Ovary (tissue), 9 donors: ENCODE results near the gene VWA7. TPM values are rescaled to one million over a fixed set of nuclear protein-coding genes. Genes with fewer than 3 reads are reported as not detected.

Source experiments
- DNase-seq, 5 donors: peaks; one replicate each; pipeline ENCODE4 v3.0.0-alpha.2; 2019 to 2020
- H3K27ac ChIP-seq, 2 donors: fragments of 200-600 bp; one replicate each; pipeline versions ENCODE4 v1.5.1 to v1.8.0; 2019 to 2022
- H3K27me3 ChIP-seq: fragments of 200-600 bp; one replicate; pipeline ENCODE4 v1.8.0; 2022
- H3K36me3 ChIP-seq: fragments of 200-600 bp; sonication (generic); one replicate; pipeline ENCODE4 v1.5.1; 2019
- H3K4me1 ChIP-seq: one replicate; pipeline ENCODE4 v1.8.1; 2013; ENCODE audit warnings: mild to moderate bottlenecking, moderate library complexity; ENCODE audit not compliant: insufficient read depth
- H3K4me3 ChIP-seq: fragments of 200-600 bp; sonication (generic); one replicate; pipeline ENCODE4 v1.5.1; 2017
- H3K9me3 ChIP-seq, 2 donors: fragments of 200-600 bp in 1 of 2; sonication (generic) in 1 of 2; one replicate each; pipeline versions ENCODE4 v1.5.1 to v1.8.1; 2013 to 2019; ENCODE audit warnings: mild to moderate bottlenecking in 1 of 2, moderate library complexity in 1 of 2
- EP300 ChIP-seq: sonication (generic); formaldehyde crosslinking; IDR thresholded peaks from one replicate; pipeline ENCODE4 v1.6.1; 2017; ENCODE audit warnings: antibody characterized with exemption
- POLR2A ChIP-seq: fragments of 450-650 bp; IDR thresholded peaks from one replicate; pipeline ENCODE4 v1.6.1; 2017; ENCODE audit warnings: antibody characterized with exemption, mild to moderate bottlenecking, moderate library complexity
- WGBS, 3 donors: extraction: QIAGEN DNeasy Blood & Tissue Kit in 1 of 3; methylation state at CpG; one replicate each; pipeline versions ENCODE4 v1.1.5 to v1.1.7; 2013 to 2017; 5-methylcytosine and 5-hydroxymethylcytosine counted together
- intact Hi-C, 4 donors: fragments of 100-400 bp; cut with DNase I; formaldehyde crosslinking; loops; one replicate each; pipeline versions ENCODE4 v1.11.0 to v1.15.1; 2022 to 2023
- polyA plus RNA-seq, 2 donors: library from polyadenylated mRNA; stranded (reverse); fragments of 200-250 nt in 1 of 2; fragments of 350-450 nt in 1 of 2; fragmentation: Illumina TruSeq in 1 of 2; extraction: RNeasy Lipid Tissue Mini Kit (QIAGEN cat#74804) in 1 of 2; gene quantifications; one replicate each; pipeline ENCODE4 v1.2.3, GENCODE V29; 2013 to 2014
- total RNA-seq, 7 donors: library from RNA; depleted of rRNA in 2 of 7; stranded (reverse); fragments of >200 nt in 2 of 7; fragmentation: NEBNext Ultra II Directional in 3 of 7; extraction: Animal tissue kit (Norgen Biotek cat#: 25700) in 3 of 7; gene quantifications; one replicate each; pipeline versions ENCODE4 v1.1.0 to v1.2.4, GENCODE V29; 2016 to 2023
- TF ChIP-seq, protein P1 (sequence below), 3 donors: fragments of 450-650 bp in 2 of 3; fragments of 200-600 bp in 1 of 3; IDR thresholded peaks; one replicate each; pipeline versions ENCODE4 v1.5.1 to v1.8.0; 2016 to 2022; ENCODE audit warnings: antibody characterized with exemption in 3 of 3, mild to moderate bottlenecking in 1 of 3
- donor health status: DM: no; HTN: no; CAD: no; lungs with moderate emphysema.
- donor health status: DM: no; HTN: no; CAD: no.
- donor health status: Bipolar disorder and iron deficiency.
- donor health status: DM: yes; HTN: yes; CAD: no.
- donor health status: DM: no; HTN: no; CAD: no.
- donor health status: DM: yes; HTN: yes; CAD: no.

VWA7 gene
- total and polyA plus RNA-seq, 9 donors: 0.18 to 25.2 (median 1.4) TPM

DNA sequence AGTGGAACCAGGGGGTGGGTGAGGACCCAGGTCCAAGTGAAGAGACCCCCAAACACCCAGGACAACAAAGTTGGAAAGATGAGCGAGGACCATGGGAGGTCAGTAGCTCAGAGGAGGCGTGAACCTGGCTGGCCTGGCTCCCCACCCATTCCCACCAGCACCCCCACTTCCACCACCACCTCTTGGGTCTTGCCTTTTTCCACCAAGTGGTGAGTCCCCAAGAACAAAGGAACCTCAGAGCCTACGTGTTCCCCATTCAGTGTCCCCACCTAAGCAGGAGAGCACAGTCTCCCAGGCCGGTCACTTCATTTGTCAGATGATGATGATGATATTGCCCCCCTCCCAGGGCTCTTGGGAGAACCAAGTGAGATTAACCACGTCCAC is 531 bp upstream of the VWA7 start:
- WGBS, 3 donors: 92 to 94% (median 93%) methylated on average over 5 of the region's 5 CpGs
- Histone ChIP-seq H3K27ac (peak overlapping the region; percentile 22 to 33), H3K4me3 (no peak overlapping the region), H3K36me3 (no peaks in the 10 kb centered on the region), H3K9me3 (no peaks in the 10 kb centered on the region), H3K4me1 (peaks cover 11% of the 10 kb centered on the region), H3K27me3 (no peaks in the 10 kb centered on the region)
- DNase-seq: no peak
- no peak for TF ChIP-seq POLR2A
- TF ChIP-seq, protein P1, sequence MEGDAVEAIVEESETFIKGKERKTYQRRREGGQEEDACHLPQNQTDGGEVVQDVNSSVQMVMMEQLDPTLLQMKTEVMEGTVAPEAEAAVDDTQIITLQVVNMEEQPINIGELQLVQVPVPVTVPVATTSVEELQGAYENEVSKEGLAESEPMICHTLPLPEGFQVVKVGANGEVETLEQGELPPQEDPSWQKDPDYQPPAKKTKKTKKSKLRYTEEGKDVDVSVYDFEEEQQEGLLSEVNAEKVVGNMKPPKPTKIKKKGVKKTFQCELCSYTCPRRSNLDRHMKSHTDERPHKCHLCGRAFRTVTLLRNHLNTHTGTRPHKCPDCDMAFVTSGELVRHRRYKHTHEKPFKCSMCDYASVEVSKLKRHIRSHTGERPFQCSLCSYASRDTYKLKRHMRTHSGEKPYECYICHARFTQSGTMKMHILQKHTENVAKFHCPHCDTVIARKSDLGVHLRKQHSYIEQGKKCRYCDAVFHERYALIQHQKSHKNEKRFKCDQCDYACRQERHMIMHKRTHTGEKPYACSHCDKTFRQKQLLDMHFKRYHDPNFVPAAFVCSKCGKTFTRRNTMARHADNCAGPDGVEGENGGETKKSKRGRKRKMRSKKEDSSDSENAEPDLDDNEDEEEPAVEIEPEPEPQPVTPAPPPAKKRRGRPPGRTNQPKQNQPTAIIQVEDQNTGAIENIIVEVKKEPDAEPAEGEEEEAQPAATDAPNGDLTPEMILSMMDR (IDR thresholded peaks at IDR 0.05): no peak
- TF ChIP-seq EP300: no peak
- intact Hi-C loops: no loop called here

DNA sequence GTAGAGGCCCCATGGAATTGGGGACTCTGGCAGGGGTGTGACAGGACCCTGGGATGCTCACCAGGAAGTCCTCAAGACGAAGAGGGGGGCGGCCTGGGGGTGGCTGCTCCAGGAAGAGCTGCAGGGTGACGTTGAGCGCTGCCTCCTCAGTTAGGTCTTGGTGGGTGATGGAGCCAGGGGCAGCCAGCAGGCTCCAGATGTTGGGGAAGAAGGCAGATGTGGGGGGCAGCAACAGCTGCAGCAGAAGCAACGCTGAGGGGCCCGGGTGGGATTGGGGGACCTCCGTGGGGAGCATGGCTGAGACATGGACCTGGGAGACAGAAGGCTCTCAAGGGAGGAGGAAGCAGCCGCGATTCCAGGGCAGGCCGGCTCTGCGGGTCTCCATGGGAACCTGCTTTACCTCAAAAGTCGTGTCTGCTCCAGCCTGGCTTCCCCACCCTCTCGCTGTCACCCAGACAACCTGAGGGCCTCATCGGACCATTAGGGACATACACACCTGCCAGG is 591 bp downstream of the VWA7 start:
- Histone ChIP-seq H3K27me3 (no peaks in the 10 kb centered on the region), H3K36me3 (no peaks in the 10 kb centered on the region), H3K4me1 (peaks cover 11% of the 10 kb centered on the region), H3K4me3 (no peak overlapping the region), H3K27ac (peak overlapping the region; percentile 9 to 14), H3K9me3 (no peaks in the 10 kb centered on the region)
- intact Hi-C loops: no loop called here
- no peak for TF ChIP-seq EP300
- TF ChIP-seq POLR2A: no peak
- TF ChIP-seq, protein P1 (IDR thresholded peaks at IDR 0.05): no peak
- 23 to 35% (median 27%) methylated on average over 14 of the region's 14 CpGs for WGBS, 3 donors
- no peak for DNase-seq

DNA sequence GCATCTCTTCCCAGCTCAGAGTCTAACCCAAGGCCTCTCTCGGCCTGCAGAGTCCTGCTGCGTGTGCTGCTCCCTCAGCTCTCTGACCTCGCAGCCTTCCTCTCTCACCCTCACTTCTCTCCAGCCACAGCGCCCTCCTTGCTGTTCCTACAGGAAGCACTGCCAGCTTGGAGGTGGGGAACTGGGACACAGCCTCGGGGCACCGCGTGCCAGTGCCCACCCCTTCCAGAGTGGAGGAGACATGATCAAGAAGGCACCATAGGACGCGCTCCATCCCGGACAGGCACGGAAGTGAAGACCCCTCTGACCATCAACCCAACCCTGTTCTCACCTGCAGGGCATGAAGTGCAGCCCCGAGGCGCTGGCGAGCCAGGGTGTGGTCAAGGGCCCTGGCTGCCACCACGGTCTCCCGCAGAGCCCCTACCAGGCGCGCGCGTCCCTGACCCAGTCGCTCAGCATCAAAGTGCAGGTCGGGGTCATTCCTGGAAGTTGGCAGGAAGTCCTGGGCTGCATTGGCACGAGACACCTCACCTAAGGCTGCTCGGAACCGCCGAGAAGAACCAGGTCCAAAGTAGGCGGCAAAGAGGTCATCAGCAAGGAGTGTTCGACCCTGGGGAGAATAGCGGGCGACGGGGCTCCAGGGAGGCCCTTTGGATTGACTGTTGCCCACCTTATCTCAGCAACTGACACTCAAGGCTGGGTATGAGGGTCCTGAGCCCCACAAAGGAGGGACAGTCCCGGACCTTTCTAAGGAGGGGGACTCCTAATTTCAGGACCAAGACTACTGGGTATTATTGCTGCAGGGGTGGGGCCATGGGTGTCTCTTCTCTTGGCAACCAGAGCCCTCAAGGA is 1.3 kb downstream of the VWA7 start:
- peaks cover 11% of the 10 kb centered on the region for H3K4me1 ChIP-seq
- peak in 1 of 5 donors; percentile 39 for DNase-seq
- H3K4me3 ChIP-seq: no peak overlapping the region
- intact Hi-C loops: no loop called here
- peak overlapping the region in 1 of 2 donors; percentile 9 for H3K27ac ChIP-seq
- H3K9me3 ChIP-seq: no peaks in the 10 kb centered on the region
- TF ChIP-seq, protein P1 (IDR thresholded peaks at IDR 0.05): no peak
- H3K36me3 ChIP-seq: no peaks in the 10 kb centered on the region
- 88 to 93% (median 91%) methylated on average over 32 of the region's 32 CpGs for WGBS, 3 donors
- no peaks in the 10 kb centered on the region for H3K27me3 ChIP-seq

DNA sequence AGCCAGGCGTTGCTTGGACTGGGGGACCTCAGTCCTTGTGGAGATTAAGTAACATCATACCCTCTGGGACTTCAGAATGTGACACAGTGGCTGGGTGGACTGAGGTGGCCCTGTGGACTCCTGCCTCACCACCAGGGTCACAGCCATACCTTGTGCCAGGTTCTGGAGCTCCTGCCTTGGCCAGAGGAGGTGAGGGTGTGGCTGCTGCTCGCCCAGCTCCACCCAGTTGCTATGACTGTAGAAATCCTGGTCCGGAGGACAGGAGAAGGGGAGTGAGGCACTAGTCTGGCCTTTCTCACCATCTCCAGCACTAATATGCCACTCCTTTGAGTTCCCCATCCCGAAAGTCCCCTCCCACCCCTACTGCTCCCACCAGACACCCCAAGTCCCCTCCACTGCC is 1.9 kb downstream of the VWA7 start:
- no peaks in the 10 kb centered on the region for H3K36me3 ChIP-seq
- WGBS, 3 donors: 81 to 86% (median 84%) methylated on average over 3 to 4 of the region's 4 CpGs
- no peak overlapping the region for H3K4me3 ChIP-seq
- no peak overlapping the region for H3K27ac ChIP-seq
- H3K4me1 ChIP-seq: peaks cover 11% of the 10 kb centered on the region
- H3K27me3 ChIP-seq: no peaks in the 10 kb centered on the region
- H3K9me3 ChIP-seq: no peaks in the 10 kb centered on the region
- intact Hi-C loops: no loop called here
- no peak for TF ChIP-seq POLR2A
- TF ChIP-seq, protein P1 (IDR thresholded peaks at IDR 0.05): no peak
- DNase-seq: no peak
